ENCODE measurements around the gene DSCAM.

The DSCAM gene

GRCh38 chr21:40461008-40461407, 385.9 kb downstream of the DSCAM start:
- TF ChIP-seq REST (IDR thresholded peaks at IDR 0.05; ENCODE audit: insufficient read depth in 1 of 2, low read depth in 2 of 2, low read length in 2 of 2) (no peak), TAF1 (IDR thresholded peaks at IDR 0.05; ENCODE audit: borderline replicate concordance, insufficient read depth, low read length) (no peak), SIN3A (IDR thresholded peaks at IDR 0.05; ENCODE audit: borderline replicate concordance, insufficient read depth, low read length) (no peak), POLR2AphosphoS5 (IDR thresholded peaks at IDR 0.05; ENCODE audit: low read depth, low read length) (no peak), FOXP2 (optimal IDR thresholded peaks at IDR 0.05; ENCODE audit: borderline replicate concordance, extremely low read depth, extremely low read length, insufficient read depth) (no peak)

GRCh38 chr21:40457741-40458140, 389.2 kb downstream of the DSCAM start:
- TF ChIP-seq SIN3A (IDR thresholded peaks at IDR 0.05; ENCODE audit: borderline replicate concordance, insufficient read depth, low read length) (no peak), REST (IDR thresholded peaks at IDR 0.05; ENCODE audit: insufficient read depth in 1 of 2, low read depth in 2 of 2, low read length in 2 of 2) (no peak), FOXP2 (optimal IDR thresholded peaks at IDR 0.05; ENCODE audit: borderline replicate concordance, extremely low read depth, extremely low read length, insufficient read depth) (no peak), POLR2AphosphoS5 (IDR thresholded peaks at IDR 0.05; ENCODE audit: low read depth, low read length) (no peak), TAF1 (IDR thresholded peaks at IDR 0.05; ENCODE audit: borderline replicate concordance, insufficient read depth, low read length) (no peak)

GRCh38 chr21:40454057-40454456, 392.9 kb downstream of the DSCAM start:
- TF ChIP-seq SIN3A (IDR thresholded peaks at IDR 0.05; ENCODE audit: borderline replicate concordance, insufficient read depth, low read length) (no peak), REST (IDR thresholded peaks at IDR 0.05; ENCODE audit: insufficient read depth in 1 of 2, low read depth in 2 of 2, low read length in 2 of 2) (no peak), TAF1 (IDR thresholded peaks at IDR 0.05; ENCODE audit: borderline replicate concordance, insufficient read depth, low read length) (no peak), POLR2AphosphoS5 (IDR thresholded peaks at IDR 0.05; ENCODE audit: low read depth, low read length) (no peak), FOXP2 (optimal IDR thresholded peaks at IDR 0.05; ENCODE audit: borderline replicate concordance, extremely low read depth, extremely low read length, insufficient read depth) (no peak)

- no peak for TF ChIP-seq FOXP2 (optimal IDR thresholded peaks at IDR 0.05; ENCODE audit: borderline replicate concordance, extremely low read depth, extremely low read length, insufficient read depth)
- TF ChIP-seq TAF1 (IDR thresholded peaks at IDR 0.05; ENCODE audit: borderline replicate concordance, insufficient read depth, low read length), result no peak
- no peak for TF ChIP-seq POLR2AphosphoS5 (IDR thresholded peaks at IDR 0.05; ENCODE audit: low read depth, low read length)
- no peak for TF ChIP-seq REST (IDR thresholded peaks at IDR 0.05; ENCODE audit: insufficient read depth in 1 of 2, low read depth in 2 of 2, low read length in 2 of 2)
Measured at GRCh38 chr21:40453183-40453582, 393.8 kb downstream of the DSCAM start.

- TF ChIP-seq SIN3A (IDR thresholded peaks at IDR 0.05; ENCODE audit: borderline replicate concordance, insufficient read depth, low read length) (no peak), POLR2AphosphoS5 (IDR thresholded peaks at IDR 0.05; ENCODE audit: low read depth, low read length) (no peak), FOXP2 (optimal IDR thresholded peaks at IDR 0.05; ENCODE audit: borderline replicate concordance, extremely low read depth, extremely low read length, insufficient read depth) (no peak), TAF1 (IDR thresholded peaks at IDR 0.05; ENCODE audit: borderline replicate concordance, insufficient read depth, low read length) (no peak), REST (IDR thresholded peaks at IDR 0.05; ENCODE audit: insufficient read depth in 1 of 2, low read depth in 2 of 2, low read length in 2 of 2) (no peak)
Measured at GRCh38 chr21:40452548-40452947, 394.4 kb downstream of the DSCAM start.

Measured in PFSK-1 (cell line).